Measurements from ENCODE around the gene ZNF358.

DNA sequence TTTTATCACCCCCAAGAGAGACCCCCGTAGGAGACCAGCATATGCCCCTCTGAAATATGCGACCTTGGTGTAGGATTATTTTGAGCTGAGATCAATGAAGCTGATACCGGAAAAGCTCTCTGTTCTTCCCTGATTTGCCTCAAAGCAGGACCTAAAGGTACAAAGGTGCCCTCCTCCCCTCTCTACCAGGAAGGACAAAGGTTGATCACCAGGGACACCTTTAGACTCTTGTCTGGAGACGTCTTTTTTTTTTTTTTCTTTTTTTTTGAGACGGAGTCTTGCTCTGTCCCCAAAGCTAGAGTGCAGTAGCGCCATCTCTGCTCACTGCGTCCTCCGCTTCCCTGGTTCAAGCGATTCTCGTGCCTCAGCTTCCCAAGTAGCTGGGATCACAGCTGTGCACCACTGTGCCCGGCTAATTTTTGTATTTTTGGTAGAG lies 26.3 kb upstream of the ZNF358 start:
- TF ChIP-seq, protein P1, sequence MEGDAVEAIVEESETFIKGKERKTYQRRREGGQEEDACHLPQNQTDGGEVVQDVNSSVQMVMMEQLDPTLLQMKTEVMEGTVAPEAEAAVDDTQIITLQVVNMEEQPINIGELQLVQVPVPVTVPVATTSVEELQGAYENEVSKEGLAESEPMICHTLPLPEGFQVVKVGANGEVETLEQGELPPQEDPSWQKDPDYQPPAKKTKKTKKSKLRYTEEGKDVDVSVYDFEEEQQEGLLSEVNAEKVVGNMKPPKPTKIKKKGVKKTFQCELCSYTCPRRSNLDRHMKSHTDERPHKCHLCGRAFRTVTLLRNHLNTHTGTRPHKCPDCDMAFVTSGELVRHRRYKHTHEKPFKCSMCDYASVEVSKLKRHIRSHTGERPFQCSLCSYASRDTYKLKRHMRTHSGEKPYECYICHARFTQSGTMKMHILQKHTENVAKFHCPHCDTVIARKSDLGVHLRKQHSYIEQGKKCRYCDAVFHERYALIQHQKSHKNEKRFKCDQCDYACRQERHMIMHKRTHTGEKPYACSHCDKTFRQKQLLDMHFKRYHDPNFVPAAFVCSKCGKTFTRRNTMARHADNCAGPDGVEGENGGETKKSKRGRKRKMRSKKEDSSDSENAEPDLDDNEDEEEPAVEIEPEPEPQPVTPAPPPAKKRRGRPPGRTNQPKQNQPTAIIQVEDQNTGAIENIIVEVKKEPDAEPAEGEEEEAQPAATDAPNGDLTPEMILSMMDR (conservative IDR thresholded peaks at IDR 0.05) = no peak
- TF ChIP-seq ZFX (IDR thresholded peaks at IDR 0.05) = no peak
